HG03558 (cell line): Measurements from ENCODE around the gene NELL2.
"Not testable (repeated sequence)": the region's sequence is repeated elsewhere in the genome, so short reads cannot be mapped to it uniquely, and the experiment has no call there.

Experiments
- ATAC-seq: cut with Tn5 transposase; IDR thresholded peaks from one replicate; pipeline ENCODE4 v1.9.1; 2021; ENCODE audit warnings: moderate number of reproducible peaks; ENCODE audit not compliant: unreplicated experiment; ENCODE audit errors: extremely low read depth

Gene NELL2

GRCh38 chr12:44780221-44780790 is 95.8 kb downstream of the NELL2 start:
- ATAC-seq, result no peak

- no peak for ATAC-seq
These were observed 96.3 kb downstream of the NELL2 start for GRCh38 chr12:44779766-44780165.

GRCh38 chr12:44778863-44779262 is 97.3 kb downstream of the NELL2 start:
- no peak for ATAC-seq

GRCh38 chr12:44777044-44777443 is 99.1 kb downstream of the NELL2 start:
- no peak for ATAC-seq

- ATAC-seq, result no peak
These were observed 100.2 kb downstream of the NELL2 start for GRCh38 chr12:44775901-44776300.

GRCh38 chr12:44774815-44775411 is 101.2 kb downstream of the NELL2 start:
- no peak for ATAC-seq

- no peak for ATAC-seq
These were observed 104.6 kb downstream of the NELL2 start for GRCh38 chr12:44771485-44772021.

GRCh38 chr12:44765796-44766195 is 110.3 kb downstream of the NELL2 start:
- no peak for ATAC-seq

- ATAC-seq, result no peak
These were observed 113.1 kb downstream of the NELL2 start for GRCh38 chr12:44763021-44763420.

GRCh38 chr12:44759289-44759688 is 116.8 kb downstream of the NELL2 start:
- no peak for ATAC-seq

- ATAC-seq, result no peak
These were observed 125.6 kb downstream of the NELL2 start for GRCh38 chr12:44750468-44750867.

- ATAC-seq, result no peak
These were observed 126.5 kb downstream of the NELL2 start for GRCh38 chr12:44749566-44749965.

GRCh38 chr12:44748950-44749468 is 127.1 kb downstream of the NELL2 start:
- no peak for ATAC-seq

GRCh38 chr12:44741292-44741980 is 134.7 kb downstream of the NELL2 start:
- not testable (repeated sequence) for ATAC-seq

- no peak for ATAC-seq
These were observed 138.1 kb downstream of the NELL2 start for GRCh38 chr12:44738051-44738450.

GRCh38 chr12:44728566-44728965 is 147.5 kb downstream of the NELL2 start:
- ATAC-seq, result no peak

- no peak for ATAC-seq
These were observed 155.8 kb downstream of the NELL2 start for GRCh38 chr12:44720265-44720664.

GRCh38 chr12:44717612-44718011 is 158.5 kb downstream of the NELL2 start:
- ATAC-seq, result no peak

- ATAC-seq, result no peak
These were observed 159.4 kb downstream of the NELL2 start for GRCh38 chr12:44716711-44717110.

- no peak for ATAC-seq
These were observed 164.4 kb downstream of the NELL2 start for GRCh38 chr12:44711736-44712135.

- no peak for ATAC-seq
These were observed 166.9 kb downstream of the NELL2 start for GRCh38 chr12:44709166-44709565.
